PC-9 (cell line): ENCODE results near the gene ZKSCAN4. TPM values are rescaled to one million over a fixed set of nuclear protein-coding genes. Genes with fewer than 3 reads are reported as not detected.

Experiments used
- BruUV-seq: library from RNA; stranded (reverse); fragments of 400-500 nt; replicated peaks from 2 replicates; lab custom pipeline; 2021; lab: Mats Ljungman, UMichigan
- CTCF ChIA-PET: fragments of 300-600 bp; sonication (Branson Sonifier 250); formaldehyde crosslinking; loops from one replicate; lab custom pipeline; 2022; ENCODE audit warnings: antibody characterized with exemption; lab: Charles Lee
- POLR2A ChIA-PET: fragments of 300-600 bp; sonication (Branson Sonifier 250); formaldehyde crosslinking; loops from one replicate; lab custom pipeline; 2022; ENCODE audit warnings: antibody characterized with exemption; ENCODE audit not compliant: unreplicated experiment; lab: Charles Lee
- DNase-seq, 2 experiments: peaks; one replicate each; pipeline versions ENCODE4 v3.0.0 to v3.0.0-alpha.2; 2015 to 2022; ENCODE audit warnings: mixed read lengths in 1 of 2
- H2AFZ ChIP-seq: fragments of 200-600 bp; sonication (generic); 2 replicates; pipeline ENCODE4 v1.8.1; 2017; ENCODE audit warnings: antibody characterized with exemption
- H3F3A ChIP-seq: fragments of 200-600 bp; sonication (generic); 2 replicates; pipeline ENCODE4 v1.8.1; 2017; ENCODE audit warnings: antibody characterized with exemption, mild to moderate bottlenecking, low read depth; ENCODE audit not compliant: insufficient read depth
- H3K27ac ChIP-seq: fragments of 200-600 bp; sonication (generic); 2 replicates; pipeline ENCODE4 v1.6.1; 2016; ENCODE audit warnings: mixed run types
- H3K27me3 ChIP-seq: fragments of 200-600 bp; sonication (generic); 2 replicates; pipeline ENCODE4 v1.6.1; 2016; ENCODE audit warnings: low read depth, mixed run types; ENCODE audit not compliant: insufficient read depth
- H3K36me3 ChIP-seq: fragments of 200-600 bp; sonication (generic); 2 replicates; pipeline ENCODE4 v1.6.1; 2016; ENCODE audit warnings: low read depth, mixed run types
- H3K4me1 ChIP-seq: fragments of 200-600 bp; sonication (generic); replicated peaks from 2 replicates; pipeline ENCODE4 v1.6.1; 2016; ENCODE audit warnings: mixed run types; ENCODE audit not compliant: insufficient read depth
- H3K4me2 ChIP-seq: fragments of 200-600 bp; sonication (generic); 2 replicates; pipeline ENCODE4 v1.6.1; 2017; ENCODE audit warnings: mixed run types
- H3K4me3 ChIP-seq: fragments of 200-600 bp; sonication (generic); 2 replicates; pipeline ENCODE4 v1.6.1; 2016; ENCODE audit warnings: mixed run types
- H3K79me2 ChIP-seq: fragments of 200-600 bp; sonication (generic); 2 replicates; pipeline ENCODE4 v1.6.1; 2017; ENCODE audit warnings: low read depth, mixed run types
- H3K9me2 ChIP-seq: fragments of 200-600 bp; sonication (generic); 2 replicates; pipeline ENCODE4 v1.8.1; 2017; ENCODE audit warnings: mild to moderate bottlenecking; ENCODE audit not compliant: insufficient read depth
- H3K9me3 ChIP-seq: fragments of 200-600 bp; sonication (generic); 2 replicates; pipeline ENCODE4 v1.8.1; 2016; ENCODE audit warnings: low read depth; ENCODE audit not compliant: insufficient read depth
- H4K20me1 ChIP-seq: fragments of 200-600 bp; sonication (generic); 2 replicates; pipeline ENCODE4 v1.8.1; 2017; ENCODE audit not compliant: insufficient read depth
- CTCF ChIP-seq: fragments of 200-600 bp; sonication (generic); conservative IDR thresholded peaks from 2 replicates; pipeline ENCODE4 v1.6.1; 2017; ENCODE audit warnings: mixed run types, antibody characterized with exemption, mild to moderate bottlenecking, moderate library complexity
- EZH2 ChIP-seq: fragments of 200-600 bp; sonication (generic); IDR thresholded peaks from 2 replicates; pipeline ENCODE4 v1.8.0; 2017; ENCODE audit warnings: antibody characterized with exemption, low read depth
- intact Hi-C: fragments of 100-400 bp; cut with micrococcal nuclease; formaldehyde crosslinking; loops from one replicate; pipeline ENCODE4 v1.10.0; 2022; ENCODE audit not compliant: unreplicated experiment
- total RNA-seq: library from RNA; stranded (reverse); gene quantifications from 2 replicates; pipeline ENCODE4 v1.2.3, GENCODE V29; 2021

The ZKSCAN4 gene
- total RNA-seq, 1 experiment from 2014 or later = 6.7 TPM

GRCh38 chr6:28291573-28291972 lies 39.5 kb upstream of the ZKSCAN4 start:
- Histone ChIP-seq H3K4me1 (no peaks in the 10 kb centered on the region), H3K9me2 (no peaks in the 10 kb centered on the region), H3K9me3 (0 out of 2 replicates have a peak, but pooled peaks cover 7% of the 10 kb centered on the region), H3K79me2 (no peaks in the 10 kb centered on the region), H3K36me3 (no peaks in the 10 kb centered on the region), H2AFZ (no peak overlapping the region), H3K4me3 (no peak overlapping the region), H4K20me1 (no peaks in the 10 kb centered on the region), H3F3A (no peaks in the 10 kb centered on the region), H3K27me3 (no peaks in the 10 kb centered on the region), H3K27ac (no peak overlapping the region), H3K4me2 (no peak overlapping the region)
- BruUV-seq = no TSS peak
- no peak for TF ChIP-seq EZH2
- no peak for TF ChIP-seq CTCF
- no peak for DNase-seq
- intact Hi-C loops = no loop called here
- ChIA-PET POLR2A (no interaction called here), CTCF (interaction anchor here (0.7 kb wide), 1 partner anchor 860 kb away, joined by 5 read pairs; no protein-coding TSS in a partner anchor)

DNA sequence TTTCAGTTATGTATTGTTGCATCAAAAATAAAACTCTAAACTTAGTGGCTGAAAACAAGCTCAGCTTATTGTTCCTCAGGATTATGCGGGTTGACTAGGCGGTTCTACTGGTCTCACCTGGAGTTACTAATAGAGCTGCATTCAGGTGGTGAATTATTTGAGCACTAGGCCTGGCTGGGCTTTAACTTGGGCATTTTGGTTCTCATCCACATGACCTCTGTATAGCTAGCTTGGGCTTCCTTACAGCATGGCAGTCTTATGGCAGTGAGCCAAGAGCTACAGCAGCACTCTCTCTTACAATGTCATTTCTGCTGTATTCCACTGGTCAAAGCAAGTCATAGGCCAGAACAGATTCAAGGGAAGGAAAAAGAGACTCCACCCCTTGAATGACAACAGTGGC lies 30.9 kb upstream of the ZKSCAN4 start:
- no peaks in the 10 kb centered on the region for H4K20me1 ChIP-seq
- no peaks in the 10 kb centered on the region for H3K9me2 ChIP-seq
- BruUV-seq = no TSS peak
- no peaks in the 10 kb centered on the region; the same call in 1 of the 2 replicates for H3K36me3 ChIP-seq
- TF ChIP-seq EZH2 = no peak
- no peak overlapping the region for H3K4me2 ChIP-seq
- no peaks in the 10 kb centered on the region for H3K79me2 ChIP-seq
- no peak overlapping the region for H2AFZ ChIP-seq
- intact Hi-C loops = no loop called here
- ChIA-PET CTCF (no interaction called here), POLR2A (interaction anchor here (0.5 to 0.6 kb wide), 3 partner anchors 22 to 160 kb away, joined by 5 to 6 read pairs (median 6); partner anchors contain the start of gene ZSCAN23)
- H3K27ac ChIP-seq = no peak overlapping the region
- no peaks in the 10 kb centered on the region for H3F3A ChIP-seq
- H3K4me1 ChIP-seq = peaks cover 11% of the 10 kb centered on the region; the same call in 1 of the 2 replicates
- no peak for DNase-seq
- H3K9me3 ChIP-seq = no peaks in the 10 kb centered on the region
- H3K4me3 ChIP-seq = no peak overlapping the region
- no peaks in the 10 kb centered on the region for H3K27me3 ChIP-seq

GRCh38 chr6:28281288-28282064 lies 29.4 kb upstream of the ZKSCAN4 start, which contains the start of gene PGBD1:
Gene PGBD1, plus strand, starts transcription at chr6:28281572. Its CDS starts 2,242 bp downstream, at chr6:28283814.
- Histone ChIP-seq H3K9me3 (no peaks in the 10 kb centered on the region), H3K27me3 (no peaks in the 10 kb centered on the region), H3K4me2 (peak within 1 kb of the TSS; percentile 90), H3K79me2 (no peaks in the 10 kb centered on the region), H2AFZ (peak within 1 kb of the TSS; percentile 98), H3F3A (no peaks in the 10 kb centered on the region), H3K9me2 (no peaks in the 10 kb centered on the region), H4K20me1 (no peaks in the 10 kb centered on the region), H3K4me1 (peaks cover 11% of the 10 kb centered on the region; the same call in 1 of the 2 replicates), H3K36me3 (no peaks in the 10 kb centered on the region; the same call in 1 of the 2 replicates), H3K27ac (no peak within 1 kb of the TSS), H3K4me3 (peak within 1 kb of the TSS; percentile 82)
- BruUV-seq = no TSS peak
- CTCF ChIA-PET = no interaction called here
- POLR2A ChIA-PET = interaction anchor here (0.5 to 1.2 kb wide), 5 partner anchors 13 to 1781 kb away, joined by 3 to 10 read pairs (median 3); partner anchors contain the start of gene BTN1A1
- peak; percentile 45 to 78 for DNase-seq
- intact Hi-C loops = no loop called here
- TF ChIP-seq EZH2 (no peak), CTCF (no peak)
